ENCODE measurements around the gene MKS1. TPM values are rescaled to one million over a fixed set of nuclear protein-coding genes. Genes with fewer than 3 reads are reported as not detected.

MKS1 gene
- total RNA-seq, 1 experiment from 2014 or later: 24.8 TPM

DNA sequence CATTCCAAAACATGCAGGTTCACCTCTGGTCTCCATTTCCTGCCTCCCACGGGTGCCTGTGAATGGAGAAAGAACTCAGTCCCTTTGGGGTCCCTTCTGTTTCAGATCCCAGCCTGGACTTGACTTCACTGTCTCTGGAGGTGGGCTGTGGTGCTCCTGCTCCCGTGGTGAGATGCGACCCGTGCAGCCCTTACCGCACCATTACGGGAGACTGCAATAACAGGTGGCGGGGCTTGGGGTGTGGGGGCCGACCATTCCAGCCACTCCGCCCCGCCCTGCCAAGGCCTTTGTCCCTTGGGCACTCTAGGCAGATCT, 29.9 kb upstream of the MKS1 start:
- no peak overlapping the region for H3K23ac ChIP-seq (ENCODE audit: insufficient read length, low read depth, low read length)

More for the DNA sequence above, 29.9 kb upstream of the MKS1 start:
- Histone ChIP-seq H3K79me1 (ENCODE audit: insufficient read depth, low read depth, low read length, poor library complexity, severe bottlenecking) (no peaks in the 10 kb centered on the region), H2AFZ (ENCODE audit: low read length) (no peak overlapping the region), H3K4me1 (ENCODE audit: insufficient read depth, low read length) (no peaks in the 10 kb centered on the region; the same call in 1 of the 2 replicates), H3K4me2 (ENCODE audit: insufficient read depth, insufficient read length, low read length) (peak overlapping the region; percentile 10), H4K20me1 (ENCODE audit: control insufficient read depth, insufficient read depth, insufficient read length) (no peaks in the 10 kb centered on the region), H2AK5ac (ENCODE audit: insufficient read length, low read length) (no peak overlapping the region), H2BK15ac (ENCODE audit: low read depth, low read length) (no peak overlapping the region), H3T11ph (ENCODE audit: low read length) (no peak overlapping the region), H3K23me2 (ENCODE audit: insufficient read length, low read depth, low read length, poor library complexity, severe bottlenecking) (peaks cover 8% of the 10 kb centered on the region), H4K8ac (replicated peaks; ENCODE audit: insufficient read length, low read depth, low read length) (no peak overlapping the region), H3K79me2 (ENCODE audit: insufficient read depth, low read length) (no peaks in the 10 kb centered on the region), H2BK20ac (ENCODE audit: low read depth, low read length, poor library complexity, severe bottlenecking) (no peak overlapping the region), H3K27me3 (ENCODE audit: insufficient read depth, low read length) (peaks cover 38% of the 10 kb centered on the region), H3K4ac (ENCODE audit: low read depth, low read length) (no peak overlapping the region), H3K56ac (ENCODE audit: insufficient read length, low read depth, low read length) (no peak overlapping the region), H4K5ac (ENCODE audit: insufficient read length, low read depth, low read length) (no peak overlapping the region), H3K18ac (ENCODE audit: insufficient read length, low read depth, low read length) (no peak overlapping the region), H3K14ac (ENCODE audit: insufficient read depth, low read length) (no peak overlapping the region), H3K9ac (ENCODE audit: extremely low read depth, insufficient read length, low read length) (no peak overlapping the region), H3K9me3 (ENCODE audit: control insufficient read depth, low read depth, low read length) (peaks cover 8% of the 10 kb centered on the region), H2BK12ac (ENCODE audit: insufficient read length, low read depth, low read length) (no peak overlapping the region), H4K91ac (ENCODE audit: insufficient read length, low read depth, low read length) (no peak overlapping the region), H2BK120ac (ENCODE audit: low read depth, low read length, poor library complexity, severe bottlenecking) (no peak overlapping the region), H3K27ac (ENCODE audit: insufficient read length, low read depth, low read length) (no peak overlapping the region), H2BK5ac (ENCODE audit: insufficient read length, low read length) (no peak overlapping the region)
- peaks cover 9% of the 10 kb centered on the region in 2 experiments for H3K9me3 Mint-ChIP-seq
- peaks cover 99% of the 10 kb centered on the region for H3K27me3 Mint-ChIP-seq (ENCODE audit: low read depth)
- peak overlapping the region in 1 of 2 experiments; percentile 59; a peak in 3 of 5 replicates for H3K4me3 Mint-ChIP-seq
- peaks cover 0 to 6% (median 6%) of the 10 kb centered on the region in 3 experiments; a peak in 4 of 7 replicates for H3K36me3 Mint-ChIP-seq (ENCODE audit: insufficient read depth in 1 of 3, low read depth in 3 of 3)
- DNase-seq: no peak
- peaks cover 11 to 13% of the 10 kb centered on the region in 2 experiments for H3K4me1 Mint-ChIP-seq
- no peak overlapping the region for H3K27ac Mint-ChIP-seq
- TF ChIP-seq CTCF (conservative IDR thresholded peaks at IDR 0.05): no peak
- no CpG with 5 or more reads among the region's 10 CpGs for WGBS (ENCODE audit: extremely low coverage, insufficient read length, low lambda C conversion rate)
